Mucosa of rectum (tissue), 2 donors: ENCODE results near the gene NLRC5.

ENCODE experiments used
- H3K27ac ChIP-seq, 2 donors: one replicate each; pipeline ENCODE4 v1.7.0; 2013; ENCODE audit warnings: inconsistent platforms in 2 of 2, low read depth in 2 of 2, low read length in 2 of 2
- H3K27me3 ChIP-seq, 2 donors: one replicate each; pipeline ENCODE4 v1.7.0; 2013; ENCODE audit warnings: low read length in 2 of 2; ENCODE audit not compliant: control insufficient read depth in 2 of 2, insufficient read depth in 2 of 2
- H3K36me3 ChIP-seq, 2 donors: one replicate each; pipeline ENCODE4 v1.7.0; 2013; ENCODE audit warnings: low read length in 2 of 2; ENCODE audit not compliant: control insufficient read depth in 2 of 2, insufficient read depth in 2 of 2
- H3K4me1 ChIP-seq, 2 donors: one replicate each; pipeline ENCODE4 v1.7.0; 2013; ENCODE audit warnings: low read length in 2 of 2, mild to moderate bottlenecking in 1 of 2; ENCODE audit not compliant: control insufficient read depth in 2 of 2, insufficient read depth in 2 of 2
- H3K4me3 ChIP-seq, 2 donors: one replicate each; pipeline ENCODE4 v1.7.0; 2013; ENCODE audit warnings: low read length in 2 of 2
- H3K9ac ChIP-seq, 2 donors: one replicate each; pipeline ENCODE4 v1.7.0; 2013; ENCODE audit warnings: low read length in 2 of 2, low read depth in 1 of 2, mild to moderate bottlenecking in 1 of 2
- H3K9me3 ChIP-seq, 2 donors: one replicate each; pipeline ENCODE4 v1.7.0; 2013; ENCODE audit warnings: low read length in 2 of 2; ENCODE audit not compliant: control insufficient read depth in 2 of 2
- donor health status: healthy.
- donor health status: Normal muscosa, but diverticular disease.

The NLRC5 gene

DNA sequence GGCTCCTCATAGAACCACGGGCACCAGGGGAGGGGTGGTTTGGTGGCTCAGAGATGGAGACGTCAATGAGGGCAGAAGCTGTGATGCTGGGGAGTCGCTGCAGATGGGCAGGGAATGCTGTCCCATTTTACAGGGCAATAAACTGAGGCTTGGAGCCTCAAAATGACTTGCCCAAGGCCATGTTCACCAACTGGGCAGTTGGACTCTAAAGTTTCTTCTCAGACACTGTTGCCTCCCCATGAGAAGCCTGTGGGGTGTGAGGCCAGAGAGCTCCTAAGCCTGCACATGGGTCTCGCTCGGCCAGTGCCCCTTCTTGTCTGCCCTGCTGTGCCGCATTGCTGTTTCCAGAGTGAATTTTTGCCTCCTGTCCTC, 141.6 kb downstream of the NLRC5 start:
- Histone ChIP-seq H3K9ac (no peak overlapping the region), H3K4me1 (peaks cover 40 to 50% of the 10 kb centered on the region in 2 donors), H3K4me3 (no peak overlapping the region), H3K27ac (peak overlapping the region; percentile 91 to 94), H3K27me3 (no peaks in the 10 kb centered on the region), H3K9me3 (no peaks in the 10 kb centered on the region), H3K36me3 (peaks cover 0 to 2% of the 10 kb centered on the region in 2 donors)

DNA sequence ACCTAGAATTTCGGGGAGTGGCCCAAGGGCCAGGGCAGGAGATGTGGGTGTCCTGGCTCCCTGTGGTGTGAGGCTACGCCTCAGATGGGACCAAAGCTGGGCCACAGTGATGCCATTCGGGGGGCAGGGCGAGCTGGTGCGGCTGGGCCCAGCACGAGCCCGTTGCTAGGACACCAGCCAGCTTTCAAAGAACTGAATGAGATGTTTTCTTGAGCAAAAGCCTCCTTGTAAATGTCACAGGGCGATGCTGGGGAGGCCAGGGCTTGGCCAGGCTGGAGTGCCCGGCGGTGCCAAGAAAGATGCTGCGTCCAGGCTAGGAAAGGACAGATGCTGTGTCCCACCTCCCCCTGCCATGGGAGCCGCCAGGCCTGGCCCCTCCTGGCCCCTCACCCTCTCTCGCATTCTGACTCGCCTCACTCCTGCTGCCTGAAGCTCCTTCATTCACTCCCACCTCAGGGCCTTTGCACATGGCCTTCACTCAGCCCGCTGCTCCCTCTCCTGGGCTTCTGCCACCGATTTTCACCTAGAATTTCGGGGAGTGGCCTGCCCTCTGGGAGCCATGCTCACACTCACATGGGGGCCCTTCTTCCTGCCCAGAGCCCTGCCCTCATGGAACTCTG, 142.1 kb downstream of the NLRC5 start:
- Histone ChIP-seq H3K36me3 (no peaks in the 10 kb centered on the region), H3K9me3 (no peaks in the 10 kb centered on the region), H3K27ac (peak overlapping the region; percentile 91 to 94), H3K4me3 (no peak overlapping the region), H3K27me3 (no peaks in the 10 kb centered on the region), H3K9ac (peak overlapping the region in 1 of 2 donors; percentile 66), H3K4me1 (peaks cover 40 to 50% of the 10 kb centered on the region in 2 donors)

DNA sequence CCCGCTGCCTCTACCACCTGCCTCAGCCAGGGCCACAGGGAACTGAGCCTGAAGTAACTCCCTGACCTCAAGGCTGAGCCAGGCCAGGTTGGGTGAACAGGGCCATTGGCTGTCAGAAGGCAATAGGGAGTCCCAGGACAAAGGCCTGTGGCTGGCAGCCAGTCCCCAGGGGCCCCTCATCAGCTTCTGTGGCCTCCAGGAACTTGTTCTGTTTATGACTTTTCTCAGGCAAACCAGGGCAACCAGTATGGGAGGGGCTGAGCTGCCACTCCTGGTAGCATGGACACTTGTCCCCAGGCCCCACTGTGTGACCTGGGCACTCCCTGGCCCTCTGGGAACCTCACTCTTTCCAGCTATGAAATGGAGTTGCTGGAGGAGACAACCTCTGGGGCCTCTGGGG, 143.1 kb downstream of the NLRC5 start:
- H3K27me3 ChIP-seq = no peaks in the 10 kb centered on the region
- H3K27ac ChIP-seq = peak overlapping the region; percentile 91 to 94
- peak overlapping the region; percentile 26 to 55 for H3K4me3 ChIP-seq
- H3K9me3 ChIP-seq = no peaks in the 10 kb centered on the region
- H3K4me1 ChIP-seq = peaks cover 40 to 50% of the 10 kb centered on the region in 2 donors
- H3K9ac ChIP-seq = peak overlapping the region; percentile 56 to 66
- peaks cover 0 to 4% of the 10 kb centered on the region in 2 donors for H3K36me3 ChIP-seq

DNA sequence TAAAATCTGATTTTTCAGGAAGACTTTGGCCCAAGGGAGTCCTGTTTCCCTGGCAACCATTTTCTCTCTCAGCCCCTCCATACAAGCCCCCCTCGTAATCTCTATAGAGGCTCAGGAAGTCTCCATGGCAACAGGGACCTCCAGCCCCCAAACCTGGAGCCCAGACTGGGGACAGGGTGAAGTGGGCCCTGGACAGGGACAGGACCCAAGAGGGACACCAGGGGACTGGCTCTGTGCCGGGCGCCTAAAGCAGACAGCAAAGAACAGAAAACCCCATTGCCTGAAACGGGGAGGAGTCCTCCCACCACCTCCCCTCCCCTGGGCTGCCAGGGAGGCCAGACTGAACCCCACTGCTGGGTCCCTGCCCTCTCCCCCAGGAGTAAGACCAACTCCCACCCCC, 143.7 kb downstream of the NLRC5 start:
- Histone ChIP-seq H3K27ac (peak overlapping the region; percentile 91 to 94), H3K9me3 (no peaks in the 10 kb centered on the region), H3K36me3 (peaks cover 0 to 4% of the 10 kb centered on the region in 2 donors), H3K27me3 (no peaks in the 10 kb centered on the region), H3K4me3 (no peak overlapping the region), H3K4me1 (peaks cover 40 to 50% of the 10 kb centered on the region in 2 donors), H3K9ac (peak overlapping the region in 1 of 2 donors; percentile 66)
